ENCODE results near the gene IPCEF1.
"Not testable (repeated sequence)": the region's sequence is repeated elsewhere in the genome, so short reads cannot be mapped to it uniquely, and the experiment has no call there.

DNA sequence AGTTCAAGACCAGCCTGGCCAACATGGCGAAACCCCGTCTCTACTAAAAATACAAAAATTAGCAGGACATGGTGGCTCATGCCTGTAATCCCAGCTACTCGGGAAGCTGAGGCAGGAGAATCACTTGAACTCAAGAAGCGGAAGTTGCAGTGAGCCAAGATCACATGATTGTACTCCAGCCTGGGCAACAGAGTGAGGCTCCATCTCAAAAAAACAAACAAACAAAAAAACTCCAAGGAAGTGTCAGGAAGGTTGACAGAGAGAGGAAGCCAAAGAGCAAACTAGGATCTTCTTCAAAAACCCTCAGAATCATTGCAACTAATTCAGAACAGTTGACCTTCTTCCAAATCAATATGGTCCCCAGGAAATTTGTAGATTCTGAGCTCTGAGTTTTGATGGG, 154.9 kb downstream of the IPCEF1 start:
- not testable (repeated sequence) for TF ChIP-seq CTCF (conservative IDR thresholded peaks at IDR 0.05; ENCODE audit: low read length); EZH2phosphoT487 (IDR thresholded peaks at IDR 0.05; ENCODE audit: borderline replicate concordance)
